Measurements from ENCODE around the gene FBLIM1. TPM values are rescaled to one million over a fixed set of nuclear protein-coding genes. Genes with fewer than 3 reads are reported as not detected.

Gene FBLIM1
- total RNA-seq, 1 experiment from 2014 or later, result 25.6 TPM

GRCh38 chr1:15717418-15718125 is 41.0 kb upstream of the FBLIM1 start:
- no peak overlapping the region for H3K4me3 Mint-ChIP-seq (ENCODE audit: low read depth, unreplicated experiment)
- TF ChIP-seq CTCF (IDR thresholded peaks at IDR 0.05; ENCODE audit: unreplicated experiment), result no peak
- no peaks in the 10 kb centered on the region for H3K4me1 Mint-ChIP-seq (ENCODE audit: low read depth, unreplicated experiment)
- no TSS peak for BruUV-seq (replicated peaks)
- CTCF ChIA-PET, result no interaction called here
- intact Hi-C loops (cut with micrococcal nuclease; ENCODE audit: unreplicated experiment), result no loop called here
- no peaks in the 10 kb centered on the region for H3K9me3 Mint-ChIP-seq (ENCODE audit: low read depth, unreplicated experiment)
- peaks cover 14% of the 10 kb centered on the region for H3K36me3 Mint-ChIP-seq (ENCODE audit: insufficient read depth, unreplicated experiment)
- no peak for DNase-seq
- no peak overlapping the region for H3K27ac Mint-ChIP-seq (ENCODE audit: unreplicated experiment)
- no peaks in the 10 kb centered on the region for H3K27me3 Mint-ChIP-seq (ENCODE audit: unreplicated experiment)

GRCh38 chr1:15718199-15718601 is 40.4 kb upstream of the FBLIM1 start:
- no peak overlapping the region for H3K27ac Mint-ChIP-seq (ENCODE audit: unreplicated experiment)
- no TSS peak for BruUV-seq (replicated peaks)
- peaks cover 14% of the 10 kb centered on the region for H3K36me3 Mint-ChIP-seq (ENCODE audit: insufficient read depth, unreplicated experiment)
- no peak overlapping the region for H3K4me3 Mint-ChIP-seq (ENCODE audit: low read depth, unreplicated experiment)
- TF ChIP-seq CTCF (IDR thresholded peaks at IDR 0.05; ENCODE audit: unreplicated experiment), result no peak
- intact Hi-C loops (cut with micrococcal nuclease; ENCODE audit: unreplicated experiment), result no loop called here
- H3K4me1 Mint-ChIP-seq (ENCODE audit: low read depth, unreplicated experiment), result no peaks in the 10 kb centered on the region
- DNase-seq, result no peak
- H3K9me3 Mint-ChIP-seq (ENCODE audit: low read depth, unreplicated experiment), result no peaks in the 10 kb centered on the region
- CTCF ChIA-PET, result no interaction called here
- no peaks in the 10 kb centered on the region for H3K27me3 Mint-ChIP-seq (ENCODE audit: unreplicated experiment)

- no peak for DNase-seq
- no peaks in the 10 kb centered on the region for H3K9me3 Mint-ChIP-seq (ENCODE audit: low read depth, unreplicated experiment)
- no TSS peak for BruUV-seq (replicated peaks)
- no peaks in the 10 kb centered on the region for H3K27me3 Mint-ChIP-seq (ENCODE audit: unreplicated experiment)
- no peak overlapping the region for H3K27ac Mint-ChIP-seq (ENCODE audit: unreplicated experiment)
- intact Hi-C loops (cut with micrococcal nuclease; ENCODE audit: unreplicated experiment), result no loop called here
- TF ChIP-seq CTCF (IDR thresholded peaks at IDR 0.05; ENCODE audit: unreplicated experiment), result no peak
- CTCF ChIA-PET, result no interaction called here
- H3K4me1 Mint-ChIP-seq (ENCODE audit: low read depth, unreplicated experiment), result no peaks in the 10 kb centered on the region
- no peak overlapping the region for H3K4me3 Mint-ChIP-seq (ENCODE audit: low read depth, unreplicated experiment)
- peaks cover 14% of the 10 kb centered on the region for H3K36me3 Mint-ChIP-seq (ENCODE audit: insufficient read depth, unreplicated experiment)
Observed at GRCh38 chr1:15719381-15720120, 39.0 kb upstream of the FBLIM1 start.

- Mint-ChIP-seq H3K4me1 (ENCODE audit: low read depth, unreplicated experiment) (no peaks in the 10 kb centered on the region), H3K9me3 (ENCODE audit: low read depth, unreplicated experiment) (no peaks in the 10 kb centered on the region), H3K36me3 (ENCODE audit: insufficient read depth, unreplicated experiment) (peaks cover 14% of the 10 kb centered on the region), H3K27ac (ENCODE audit: unreplicated experiment) (no peak overlapping the region), H3K27me3 (ENCODE audit: unreplicated experiment) (no peaks in the 10 kb centered on the region), H3K4me3 (ENCODE audit: low read depth, unreplicated experiment) (no peak overlapping the region)
- no TSS peak for BruUV-seq (replicated peaks)
- no peak for DNase-seq
- CTCF ChIA-PET, result no interaction called here
- no peak for TF ChIP-seq CTCF (IDR thresholded peaks at IDR 0.05; ENCODE audit: unreplicated experiment)
- intact Hi-C loops (cut with micrococcal nuclease; ENCODE audit: unreplicated experiment), result no loop called here
Observed at GRCh38 chr1:15720861-15721260, 37.7 kb upstream of the FBLIM1 start.

Measured in Calu3 (cell line).